Transverse colon (tissue), 4 donors: ENCODE data around the gene TLK2.
"Not testable (repeated sequence)": the region's sequence is repeated elsewhere in the genome, so short reads cannot be mapped to it uniquely, and the experiment has no call there.

ENCODE experiments used
- POLR2AphosphoS5 ChIP-seq, 3 donors: sonication (generic); formaldehyde crosslinking; IDR thresholded peaks; one replicate each; pipeline ENCODE4 v1.6.1; 2016; ENCODE audit warnings: antibody characterized with exemption in 3 of 3
- TF ChIP-seq, protein P1 (sequence below), 5 experiments: fragments of 200-600 bp in 3 of 5; fragments of 450-650 bp in 2 of 5; sonication (generic) in 3 of 5; IDR thresholded peaks; 1 replicate in 2 of 5; 2 replicates in 3 of 5; pipeline ENCODE4 v1.5.1; 2016 to 2017; ENCODE audit warnings: antibody characterized with exemption in 5 of 5, inconsistent platforms in 3 of 5, mild to moderate bottlenecking in 2 of 5, moderate library complexity in 1 of 5

DNA sequence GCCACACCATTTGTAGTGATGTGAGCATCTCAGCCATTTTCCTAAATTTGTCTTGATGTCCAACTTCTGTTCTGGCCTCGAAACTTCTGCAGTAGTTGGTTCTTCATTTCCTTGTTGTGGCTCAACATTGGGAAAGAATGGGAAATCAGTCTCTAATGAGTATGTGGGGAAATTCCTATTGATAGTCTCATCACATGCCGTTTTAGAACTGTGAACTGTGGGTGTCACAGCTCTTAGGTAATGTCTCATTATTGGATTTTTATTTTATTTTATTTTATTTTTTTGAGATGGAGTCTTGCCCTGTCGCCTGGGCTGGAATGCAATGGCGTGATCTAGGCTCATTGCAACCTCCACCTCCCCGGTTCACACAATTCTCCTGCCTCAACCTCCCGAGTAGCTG is 37.4 kb upstream of the TLK2 start:
- TF ChIP-seq, protein P1, sequence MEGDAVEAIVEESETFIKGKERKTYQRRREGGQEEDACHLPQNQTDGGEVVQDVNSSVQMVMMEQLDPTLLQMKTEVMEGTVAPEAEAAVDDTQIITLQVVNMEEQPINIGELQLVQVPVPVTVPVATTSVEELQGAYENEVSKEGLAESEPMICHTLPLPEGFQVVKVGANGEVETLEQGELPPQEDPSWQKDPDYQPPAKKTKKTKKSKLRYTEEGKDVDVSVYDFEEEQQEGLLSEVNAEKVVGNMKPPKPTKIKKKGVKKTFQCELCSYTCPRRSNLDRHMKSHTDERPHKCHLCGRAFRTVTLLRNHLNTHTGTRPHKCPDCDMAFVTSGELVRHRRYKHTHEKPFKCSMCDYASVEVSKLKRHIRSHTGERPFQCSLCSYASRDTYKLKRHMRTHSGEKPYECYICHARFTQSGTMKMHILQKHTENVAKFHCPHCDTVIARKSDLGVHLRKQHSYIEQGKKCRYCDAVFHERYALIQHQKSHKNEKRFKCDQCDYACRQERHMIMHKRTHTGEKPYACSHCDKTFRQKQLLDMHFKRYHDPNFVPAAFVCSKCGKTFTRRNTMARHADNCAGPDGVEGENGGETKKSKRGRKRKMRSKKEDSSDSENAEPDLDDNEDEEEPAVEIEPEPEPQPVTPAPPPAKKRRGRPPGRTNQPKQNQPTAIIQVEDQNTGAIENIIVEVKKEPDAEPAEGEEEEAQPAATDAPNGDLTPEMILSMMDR (IDR thresholded peaks at IDR 0.05), result not testable (repeated sequence)
- TF ChIP-seq POLR2AphosphoS5 (IDR thresholded peaks at IDR 0.05), result not testable (repeated sequence)
